Endothelial cell of umbilical vein (primary cell): Measurements from ENCODE around the gene PHYH. TPM values are rescaled to one million over a fixed set of nuclear protein-coding genes. Genes with fewer than 3 reads are reported as not detected.

Experiments
- BruUV-seq: library from RNA; stranded (reverse); fragments of 400-500 nt; replicated peaks from 2 replicates; lab custom pipeline; 2021; lab: Mats Ljungman, UMichigan
- CTCF ChIA-PET: fragments of 300-600, 350-600 bp; sonication (Branson Sonifier 250); formaldehyde crosslinking; loops from one replicate; lab custom pipeline; 2021; ENCODE audit warnings: antibody characterized with exemption, inconsistent platforms; lab: Charles Lee
- POLR2A ChIA-PET: fragments of 300-600, 350-600 bp; sonication (Branson Sonifier 250); formaldehyde crosslinking; loops from one replicate; lab custom pipeline; 2021; ENCODE audit warnings: antibody characterized with exemption, inconsistent platforms; lab: Charles Lee
- DNase-seq: peaks from one replicate; pipeline ENCODE4 v3.0.0-alpha.2; 2011; ENCODE audit warnings: low read depth, low spot score
- FAIRE-seq: peaks from 2 replicates; lab custom pipeline; 2011; peaks lifted over from hg19 to GRCh38; lab: Jason Lieb, UNC
- H2AFZ ChIP-seq: 2 replicates; pipeline ENCODE4 v1.6.0; 2012; ENCODE audit warnings: low read depth, low read length, control low read depth, inconsistent platforms
- H3K27ac ChIP-seq: 2 replicates; pipeline ENCODE4 v1.5.1; 2011; ENCODE audit warnings: low read depth, mild to moderate bottlenecking, control low read depth, low read length, moderate library complexity; ENCODE audit not compliant: insufficient read depth
- H3K27me3 ChIP-seq, 2 experiments: 2 replicates each; pipeline versions ENCODE4 v1.6.0 to v1.6.1; 2011; ENCODE audit warnings: low read length in 2 of 2, mixed read lengths in 1 of 2; ENCODE audit not compliant: control insufficient read depth in 2 of 2, insufficient read depth in 2 of 2
- H3K36me3 ChIP-seq, 2 experiments: 2 replicates in 1 of 2; 3 replicates in 1 of 2; pipeline ENCODE4 v1.5.1; 2011; ENCODE audit warnings: low read length in 2 of 2, mild to moderate bottlenecking in 1 of 2, moderate library complexity in 1 of 2; ENCODE audit not compliant: control insufficient read depth in 2 of 2, insufficient read depth in 2 of 2; ENCODE audit errors: extremely low read depth in 1 of 2
- H3K4me1 ChIP-seq: 3 replicates; pipeline ENCODE4 v1.5.1; 2011; ENCODE audit warnings: mild to moderate bottlenecking, low read length; ENCODE audit not compliant: control insufficient read depth, insufficient read depth; ENCODE audit errors: extremely low read depth
- H3K4me2 ChIP-seq: 2 replicates; pipeline ENCODE4 v1.6.1; 2011; ENCODE audit warnings: low read length, control low read depth, mixed read lengths; ENCODE audit not compliant: insufficient read depth
- H3K4me3 ChIP-seq, 3 experiments: fragments of 200-600 bp in 1 of 3; sonication (generic), shearing (Covaris generic) in 1 of 3; replicated peaks in 1 of 3; 2 replicates each; pipeline ENCODE4 v1.5.1; 2011 to 2016; ENCODE audit warnings: control low read depth in 3 of 3, low read length in 3 of 3, mild to moderate bottlenecking in 2 of 3, inconsistent platforms in 1 of 3, low read depth in 1 of 3, moderate library complexity in 1 of 3; ENCODE audit not compliant: insufficient read depth in 1 of 3
- H3K79me2 ChIP-seq: 2 replicates; pipeline ENCODE4 v1.6.0; 2012; ENCODE audit warnings: low read length, inconsistent platforms; ENCODE audit not compliant: control insufficient read depth, insufficient read depth
- H3K9ac ChIP-seq: replicated peaks from 2 replicates; pipeline ENCODE3; 2011; ENCODE audit warnings: low read length, control low read depth; ENCODE audit not compliant: insufficient read depth; ENCODE audit errors: extremely low read depth
- H3K9me1 ChIP-seq: replicated peaks from 3 replicates; pipeline ENCODE4 v1.6.0; 2011; ENCODE audit warnings: mild to moderate bottlenecking, low read length; ENCODE audit not compliant: control insufficient read depth, insufficient read depth; ENCODE audit errors: extremely low read depth
- H3K9me3 ChIP-seq: replicated peaks from 2 replicates; pipeline ENCODE4 v1.5.1; 2012; ENCODE audit warnings: low read length, inconsistent platforms; ENCODE audit not compliant: control insufficient read depth, insufficient read depth
- H4K20me1 ChIP-seq: replicated peaks from 2 replicates; pipeline ENCODE3; 2011; ENCODE audit warnings: mild to moderate bottlenecking, low read length; ENCODE audit not compliant: control insufficient read depth, insufficient read depth; ENCODE audit errors: extremely low read depth
- EZH2 ChIP-seq: IDR thresholded peaks from 2 replicates; pipeline ENCODE4 v1.6.1; 2012; ENCODE audit warnings: borderline replicate concordance, low read depth, mild to moderate bottlenecking, moderate library complexity, low read length, inconsistent platforms; ENCODE audit not compliant: severe bottlenecking
- FOS ChIP-seq: IDR thresholded peaks from 2 replicates; pipeline ENCODE4 v1.6.1; 2011; ENCODE audit warnings: mild to moderate bottlenecking, low read length, moderate library complexity, borderline replicate concordance; ENCODE audit not compliant: insufficient read depth
- GATA2 ChIP-seq: IDR thresholded peaks from 2 replicates; pipeline ENCODE4 v1.7.0; 2011; ENCODE audit warnings: low read depth, mild to moderate bottlenecking, moderate library complexity, mixed read lengths, low read length; ENCODE audit not compliant: insufficient read length, insufficient read depth
- JUN ChIP-seq: IDR thresholded peaks from 2 replicates; pipeline ENCODE4 v1.6.1; 2011; ENCODE audit warnings: borderline replicate concordance, low read depth; ENCODE audit not compliant: insufficient read length, insufficient read depth
- MYC ChIP-seq: IDR thresholded peaks from one replicate; pipeline ENCODE4 v1.6.1; 2011; ENCODE audit warnings: mild to moderate bottlenecking, low read depth, low read length
- POLR2A ChIP-seq: IDR thresholded peaks from 2 replicates; pipeline ENCODE4 v1.6.1; 2012; ENCODE audit warnings: low read depth, mild to moderate bottlenecking, control low read depth, low read length
- POLR2AphosphoS5 ChIP-seq: IDR thresholded peaks from 2 replicates; pipeline ENCODE4 v1.6.1; 2012; ENCODE audit warnings: low read depth, mild to moderate bottlenecking, control low read depth, low read length, moderate library complexity; ENCODE audit not compliant: insufficient read depth
- dilution Hi-C: fragments of 300-500 bp; cut with MboI; formaldehyde crosslinking; loops from one replicate; pipeline ENCODE4 v1.15.0; 2019; ENCODE audit warnings: low sequenced_read_pairs; ENCODE audit not compliant: extremely low pct_ligation_motif_present
- intact Hi-C: fragments of 100-400 bp; cut with micrococcal nuclease; formaldehyde crosslinking; loops from one replicate; pipeline ENCODE4 v1.10.0; 2022
- polyA plus RNA-seq, 4 experiments: library from polyadenylated mRNA; depleted of rRNA in 3 of 4; stranded (reverse) in 3 of 4; unstranded in 1 of 4; fragments of >200 nt; gene quantifications; 2 replicates each; pipeline versions ENCODE4 v1.2.1 to v1.2.3, GENCODE V29; 2011 to 2012; ENCODE audit warnings: missing spikeins in 1 of 4
- total RNA-seq: library from RNA; stranded (reverse); gene quantifications from 2 replicates; pipeline ENCODE4 v1.2.3, GENCODE V29; 2021
- TF ChIP-seq, protein P1 (sequence below): IDR thresholded peaks from 2 replicates; pipeline ENCODE4 v1.6.1; 2011; ENCODE audit not compliant: insufficient read depth, insufficient read length
- TF ChIP-seq, protein P2 (sequence below), 2 donors: IDR thresholded peaks; 1 replicate in 1 of 2; 2 replicates in 1 of 2; pipeline ENCODE4 v1.5.1; 2011; ENCODE audit warnings: low read length in 2 of 2, mild to moderate bottlenecking in 2 of 2, moderate library complexity in 2 of 2, control low read depth in 1 of 2, inconsistent platforms in 1 of 2, low read depth in 1 of 2; ENCODE audit not compliant: insufficient read depth in 1 of 2; ENCODE audit errors: extremely low read depth in 1 of 2

PHYH gene
- total and polyA plus RNA-seq, 2 donors (not counting 3 experiments of a cell fraction or from before 2014, with no cell fraction given), result 4.7 to 9.4 TPM

DNA sequence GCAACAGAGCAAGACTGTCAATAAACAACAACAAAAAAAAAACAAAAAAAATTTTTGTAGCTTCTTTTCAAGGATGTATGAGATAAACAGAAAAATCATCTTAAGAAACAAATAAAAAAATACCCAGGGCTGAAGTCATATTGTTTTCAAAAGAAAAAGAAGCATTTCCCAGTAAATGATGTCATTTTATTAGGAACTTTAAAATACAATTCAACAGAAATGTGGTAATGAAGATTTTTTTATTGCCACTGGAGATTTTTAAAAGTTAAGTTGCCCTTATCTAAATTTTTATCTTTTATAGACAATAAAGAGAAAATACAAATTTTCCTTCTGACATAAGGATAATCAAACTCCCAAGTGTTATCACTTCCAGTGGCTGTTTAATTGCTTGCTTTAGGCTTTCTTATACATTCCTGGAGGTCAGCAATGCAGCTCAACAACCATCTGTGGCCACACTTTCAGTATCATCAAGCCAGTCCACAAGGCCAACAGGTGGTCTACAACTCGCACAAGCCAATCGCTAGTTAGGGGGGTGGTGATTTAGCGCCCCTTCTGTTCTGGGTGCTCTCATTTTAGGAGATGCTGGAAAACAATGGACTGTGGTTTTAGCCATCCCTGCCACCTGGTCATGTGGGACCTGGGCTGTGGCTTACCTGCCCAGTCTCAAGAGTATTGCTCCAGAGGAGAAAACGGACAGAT lies 37.4 kb upstream of the PHYH start:
- Histone ChIP-seq H3K79me2 (peaks cover 16% of the 10 kb centered on the region), H3K9me3 (no peaks in the 10 kb centered on the region), H3K27ac (no peak overlapping the region), H3K4me3 (no peak overlapping the region), H3K27me3 (no peaks in the 10 kb centered on the region), H3K4me2 (no peak overlapping the region), H3K9ac (no peak overlapping the region), H3K4me1 (no peaks in the 10 kb centered on the region), H3K9me1 (no peaks in the 10 kb centered on the region), H2AFZ (no peak overlapping the region), H3K36me3 (peaks cover 8 to 13% of the 10 kb centered on the region in 2 experiments), H4K20me1 (no peaks in the 10 kb centered on the region)
- ChIA-PET CTCF (no interaction called here), POLR2A (no interaction called here)
- no peak for FAIRE-seq
- intact Hi-C loops (no loop called here), dilution Hi-C loops (no loop called here)
- no TSS peak for BruUV-seq
- TF ChIP-seq POLR2A, result no peak
- TF ChIP-seq EZH2, result no peak
- no peak for TF ChIP-seq JUN
- TF ChIP-seq, protein P1, sequence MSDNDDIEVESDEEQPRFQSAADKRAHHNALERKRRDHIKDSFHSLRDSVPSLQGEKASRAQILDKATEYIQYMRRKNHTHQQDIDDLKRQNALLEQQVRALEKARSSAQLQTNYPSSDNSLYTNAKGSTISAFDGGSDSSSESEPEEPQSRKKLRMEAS, result no peak
- no peak for TF ChIP-seq FOS
- no peak for TF ChIP-seq POLR2AphosphoS5
- TF ChIP-seq GATA2, result no peak
- TF ChIP-seq, protein P2, sequence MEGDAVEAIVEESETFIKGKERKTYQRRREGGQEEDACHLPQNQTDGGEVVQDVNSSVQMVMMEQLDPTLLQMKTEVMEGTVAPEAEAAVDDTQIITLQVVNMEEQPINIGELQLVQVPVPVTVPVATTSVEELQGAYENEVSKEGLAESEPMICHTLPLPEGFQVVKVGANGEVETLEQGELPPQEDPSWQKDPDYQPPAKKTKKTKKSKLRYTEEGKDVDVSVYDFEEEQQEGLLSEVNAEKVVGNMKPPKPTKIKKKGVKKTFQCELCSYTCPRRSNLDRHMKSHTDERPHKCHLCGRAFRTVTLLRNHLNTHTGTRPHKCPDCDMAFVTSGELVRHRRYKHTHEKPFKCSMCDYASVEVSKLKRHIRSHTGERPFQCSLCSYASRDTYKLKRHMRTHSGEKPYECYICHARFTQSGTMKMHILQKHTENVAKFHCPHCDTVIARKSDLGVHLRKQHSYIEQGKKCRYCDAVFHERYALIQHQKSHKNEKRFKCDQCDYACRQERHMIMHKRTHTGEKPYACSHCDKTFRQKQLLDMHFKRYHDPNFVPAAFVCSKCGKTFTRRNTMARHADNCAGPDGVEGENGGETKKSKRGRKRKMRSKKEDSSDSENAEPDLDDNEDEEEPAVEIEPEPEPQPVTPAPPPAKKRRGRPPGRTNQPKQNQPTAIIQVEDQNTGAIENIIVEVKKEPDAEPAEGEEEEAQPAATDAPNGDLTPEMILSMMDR (IDR thresholded peaks at IDR 0.05; ENCODE audit: extremely low read depth in 1 of 2, insufficient read depth in 1 of 2, low read depth in 1 of 2, low read length in 2 of 2), result no peak
- no peak for TF ChIP-seq MYC
- no peak for DNase-seq
